WTC11 (cell line): ENCODE measurements around the gene CDK11B. TPM values are rescaled to one million over a fixed set of nuclear protein-coding genes. Genes with fewer than 3 reads are reported as not detected.

Experiments used
- ATAC-seq: fragments of 200-7000 bp; cut with Tn5 transposase; 2 replicates; pipeline ENCODE4 v1.10.0; 2021; ENCODE audit warnings: mild to moderate bottlenecking, moderate library complexity
- CTCF ChIA-PET: fragments of 300-600 bp; sonication (Branson Sonifier 250); formaldehyde crosslinking; loops from one replicate; lab custom pipeline; 2021; ENCODE audit warnings: antibody characterized with exemption; lab: Charles Lee
- POLR2A ChIA-PET: fragments of 350-600 bp; sonication (Branson Sonifier 250); formaldehyde crosslinking; loops from one replicate; lab custom pipeline; 2021; ENCODE audit warnings: antibody characterized with exemption; lab: Charles Lee
- DNase-seq: peaks from one replicate; pipeline ENCODE4 v3.0.0; 2021; ENCODE audit warnings: low spot score
- H3K27ac Mint-ChIP-seq: 2 replicates; pipeline ENCODE4 v1.8.0; 2021; ENCODE audit warnings: mixed read lengths
- H3K27me3 Mint-ChIP-seq: 2 replicates; pipeline ENCODE4 v1.8.0; 2021; ENCODE audit warnings: low read depth, mild to moderate bottlenecking, moderate library complexity, mixed read lengths
- H3K36me3 Mint-ChIP-seq: 2 replicates; pipeline ENCODE4 v1.8.0; 2021; ENCODE audit warnings: mixed read lengths
- H3K4me1 Mint-ChIP-seq: 2 replicates; pipeline ENCODE4 v1.8.0; 2022; ENCODE audit warnings: mixed read lengths
- H3K4me3 Mint-ChIP-seq: 2 replicates; pipeline ENCODE4 v1.8.0; 2021; ENCODE audit warnings: mild to moderate bottlenecking, moderate library complexity, mixed read lengths
- H3K9me3 Mint-ChIP-seq: 2 replicates; pipeline ENCODE4 v1.8.0; 2021; ENCODE audit warnings: mixed read lengths
- CBFB ChIP-seq: sonication (generic); formaldehyde crosslinking; IDR thresholded peaks from 2 replicates; pipeline ENCODE4 v1.8.1; 2022; ENCODE audit warnings: mild to moderate bottlenecking, low read depth, missing genetic modification reagents
- FOXP1 ChIP-seq: sonication (generic); formaldehyde crosslinking; IDR thresholded peaks from 2 replicates; pipeline ENCODE4 v1.8.0; 2022; ENCODE audit warnings: missing genetic modification reagents, mild to moderate bottlenecking, moderate library complexity, borderline replicate concordance
- MXD4 ChIP-seq: fragments of 250-450 bp; sonication (Bioruptor Pico); IDR thresholded peaks from 2 replicates; pipeline ENCODE4 v1.8.0; 2021; ENCODE audit warnings: mild to moderate bottlenecking, moderate library complexity, borderline replicate concordance
- NFYB ChIP-seq: sonication (generic); formaldehyde crosslinking; conservative IDR thresholded peaks from 2 replicates; pipeline ENCODE4 v1.8.0; 2022; ENCODE audit warnings: low read depth, missing genetic modification reagents
- NR1H2 ChIP-seq: sonication (generic); formaldehyde crosslinking; IDR thresholded peaks from 2 replicates; pipeline ENCODE4 v1.9.0; 2021; ENCODE audit warnings: mild to moderate bottlenecking, moderate library complexity, missing genetic modification reagents
- RELA ChIP-seq: sonication (generic); formaldehyde crosslinking; IDR thresholded peaks from 2 replicates; pipeline ENCODE4 v1.8.1; 2022; ENCODE audit warnings: missing genetic modification reagents, mild to moderate bottlenecking, borderline replicate concordance
- SP1 ChIP-seq: sonication (generic); formaldehyde crosslinking; conservative IDR thresholded peaks from 2 replicates; pipeline ENCODE4 v1.8.1; 2022; ENCODE audit warnings: missing genetic modification reagents
- TP53 ChIP-seq: sonication (generic); formaldehyde crosslinking; IDR thresholded peaks from 2 replicates; pipeline ENCODE4 v1.8.1; 2023; ENCODE audit warnings: mild to moderate bottlenecking, missing genetic modification reagents
- ZNF263 ChIP-seq: sonication (generic); formaldehyde crosslinking; IDR thresholded peaks from 2 replicates; pipeline ENCODE4 v1.8.1; 2022; ENCODE audit warnings: low read depth, mild to moderate bottlenecking, moderate library complexity, missing genetic modification reagents
- ZNF423 ChIP-seq: fragments of 250-450 bp; sonication (Bioruptor Pico); IDR thresholded peaks from 2 replicates; pipeline ENCODE4 v2.1.2; 2022; ENCODE audit warnings: mild to moderate bottlenecking, moderate library complexity
- total RNA-seq: library from RNA; stranded (reverse); gene quantifications from 3 replicates; pipeline ENCODE4 v1.2.3, GENCODE V29; 2021
- TF ChIP-seq, protein P1 (sequence below): sonication (generic); formaldehyde crosslinking; IDR thresholded peaks from 2 replicates; pipeline ENCODE4 v1.8.0; 2023; ENCODE audit warnings: missing genetic modification reagents, mild to moderate bottlenecking, borderline replicate concordance
- TF ChIP-seq, protein P2 (sequence below): sonication (generic); formaldehyde crosslinking; IDR thresholded peaks from 2 replicates; pipeline ENCODE4 v1.8.0; 2023; ENCODE audit warnings: missing genetic modification reagents
- TF ChIP-seq, protein P3 (sequence below): fragments of 250-450 bp; sonication (Bioruptor Pico); IDR thresholded peaks from 2 replicates; pipeline ENCODE4 v1.9.0; 2021; ENCODE audit warnings: moderate library complexity, mild to moderate bottlenecking, inconsistent platforms, borderline replicate concordance
- TF ChIP-seq, protein P4 (sequence below): sonication (generic); formaldehyde crosslinking; IDR thresholded peaks from 2 replicates; pipeline ENCODE4 v1.8.1; 2022; ENCODE audit warnings: low read depth, mild to moderate bottlenecking, moderate library complexity, missing genetic modification reagents, borderline replicate concordance
- TF ChIP-seq, protein P5 (sequence below): fragments of 250-450 bp; sonication (Bioruptor Pico); IDR thresholded peaks from 2 replicates; pipeline ENCODE4 v1.9.0; 2021; ENCODE audit warnings: mild to moderate bottlenecking
- TF ChIP-seq, protein P6 (sequence below): sonication (generic); formaldehyde crosslinking; IDR thresholded peaks from 2 replicates; pipeline ENCODE4 v1.8.1; 2022; ENCODE audit warnings: mild to moderate bottlenecking, missing genetic modification reagents, moderate library complexity, borderline replicate concordance
- TF ChIP-seq, protein P7 (sequence below): sonication (generic); formaldehyde crosslinking; IDR thresholded peaks from 2 replicates; pipeline ENCODE4 v1.8.1; 2023; ENCODE audit warnings: mild to moderate bottlenecking, missing genetic modification reagents, moderate library complexity

CDK11B gene
- total RNA-seq, 1 experiment from 2014 or later, result 41.2 TPM

DNA sequence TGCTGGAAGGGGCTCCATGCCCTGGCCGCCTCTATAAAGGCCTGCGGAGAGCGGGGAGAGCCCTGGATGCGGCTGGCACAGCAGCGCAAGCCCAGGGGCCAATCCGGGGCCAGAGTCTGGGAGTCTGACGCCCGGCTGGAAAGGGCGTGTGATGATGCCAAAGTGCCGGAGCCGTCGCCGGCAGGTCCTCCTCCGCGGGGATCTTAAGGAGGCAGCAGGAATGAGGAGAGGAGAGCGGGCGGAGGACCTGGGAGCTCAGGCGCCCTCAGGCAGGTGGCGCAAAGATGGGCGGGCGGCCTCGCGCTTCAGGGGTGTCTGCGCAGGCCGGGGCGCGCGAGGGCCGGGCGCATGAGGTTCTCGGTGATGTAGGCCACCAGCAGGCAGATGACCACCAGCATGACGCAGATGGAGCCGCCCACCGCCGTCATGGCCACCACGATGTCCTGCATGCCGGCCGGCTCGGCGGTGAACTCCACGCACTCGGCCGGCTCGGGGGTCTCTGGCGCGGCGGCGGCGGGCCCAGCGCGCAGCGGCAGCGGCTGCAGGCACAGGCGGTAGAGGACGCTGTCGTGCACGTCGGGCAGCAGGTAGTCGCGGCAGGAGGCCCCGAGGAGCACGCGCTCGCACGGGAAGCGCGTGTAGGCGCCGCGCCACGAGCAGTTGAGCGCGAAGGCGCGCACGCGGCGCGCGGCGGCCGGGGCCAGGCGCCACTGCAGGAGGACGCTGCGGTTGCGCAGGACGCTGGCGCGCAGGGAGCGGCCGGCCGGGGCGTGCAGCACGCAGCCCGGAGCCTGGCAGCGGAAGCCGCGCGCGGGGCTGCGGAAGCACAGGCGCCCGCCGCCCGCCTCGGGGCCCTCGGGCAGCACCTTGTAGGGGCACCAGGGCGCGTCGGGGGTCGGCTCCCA, 59.5 kb downstream of the CDK11B start (continued):
- TF ChIP-seq, protein P1, sequence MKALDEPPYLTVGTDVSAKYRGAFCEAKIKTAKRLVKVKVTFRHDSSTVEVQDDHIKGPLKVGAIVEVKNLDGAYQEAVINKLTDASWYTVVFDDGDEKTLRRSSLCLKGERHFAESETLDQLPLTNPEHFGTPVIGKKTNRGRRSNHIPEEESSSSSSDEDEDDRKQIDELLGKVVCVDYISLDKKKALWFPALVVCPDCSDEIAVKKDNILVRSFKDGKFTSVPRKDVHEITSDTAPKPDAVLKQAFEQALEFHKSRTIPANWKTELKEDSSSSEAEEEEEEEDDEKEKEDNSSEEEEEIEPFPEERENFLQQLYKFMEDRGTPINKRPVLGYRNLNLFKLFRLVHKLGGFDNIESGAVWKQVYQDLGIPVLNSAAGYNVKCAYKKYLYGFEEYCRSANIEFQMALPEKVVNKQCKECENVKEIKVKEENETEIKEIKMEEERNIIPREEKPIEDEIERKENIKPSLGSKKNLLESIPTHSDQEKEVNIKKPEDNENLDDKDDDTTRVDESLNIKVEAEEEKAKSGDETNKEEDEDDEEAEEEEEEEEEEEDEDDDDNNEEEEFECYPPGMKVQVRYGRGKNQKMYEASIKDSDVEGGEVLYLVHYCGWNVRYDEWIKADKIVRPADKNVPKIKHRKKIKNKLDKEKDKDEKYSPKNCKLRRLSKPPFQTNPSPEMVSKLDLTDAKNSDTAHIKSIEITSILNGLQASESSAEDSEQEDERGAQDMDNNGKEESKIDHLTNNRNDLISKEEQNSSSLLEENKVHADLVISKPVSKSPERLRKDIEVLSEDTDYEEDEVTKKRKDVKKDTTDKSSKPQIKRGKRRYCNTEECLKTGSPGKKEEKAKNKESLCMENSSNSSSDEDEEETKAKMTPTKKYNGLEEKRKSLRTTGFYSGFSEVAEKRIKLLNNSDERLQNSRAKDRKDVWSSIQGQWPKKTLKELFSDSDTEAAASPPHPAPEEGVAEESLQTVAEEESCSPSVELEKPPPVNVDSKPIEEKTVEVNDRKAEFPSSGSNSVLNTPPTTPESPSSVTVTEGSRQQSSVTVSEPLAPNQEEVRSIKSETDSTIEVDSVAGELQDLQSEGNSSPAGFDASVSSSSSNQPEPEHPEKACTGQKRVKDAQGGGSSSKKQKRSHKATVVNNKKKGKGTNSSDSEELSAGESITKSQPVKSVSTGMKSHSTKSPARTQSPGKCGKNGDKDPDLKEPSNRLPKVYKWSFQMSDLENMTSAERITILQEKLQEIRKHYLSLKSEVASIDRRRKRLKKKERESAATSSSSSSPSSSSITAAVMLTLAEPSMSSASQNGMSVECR, result peak; percentile 82; the same call in 1 of the 2 replicates
- no peak for TF ChIP-seq MXD4 (CRISPR knock-in tag)
- TF ChIP-seq, protein P2, sequence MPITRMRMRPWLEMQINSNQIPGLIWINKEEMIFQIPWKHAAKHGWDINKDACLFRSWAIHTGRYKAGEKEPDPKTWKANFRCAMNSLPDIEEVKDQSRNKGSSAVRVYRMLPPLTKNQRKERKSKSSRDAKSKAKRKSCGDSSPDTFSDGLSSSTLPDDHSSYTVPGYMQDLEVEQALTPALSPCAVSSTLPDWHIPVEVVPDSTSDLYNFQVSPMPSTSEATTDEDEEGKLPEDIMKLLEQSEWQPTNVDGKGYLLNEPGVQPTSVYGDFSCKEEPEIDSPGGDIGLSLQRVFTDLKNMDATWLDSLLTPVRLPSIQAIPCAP (CRISPR knock-in tag), result 0 out of 2 replicates have a peak, but pooled peaks have one; percentile 57
- 0 out of 2 replicates have a peak, but pooled peaks have one; percentile 10 for TF ChIP-seq ZNF263
- TF ChIP-seq RELA (CRISPR knock-in tag), result peak; percentile 68; the same call in 1 of the 2 replicates
- peak; percentile 33; the same call in 1 of the 2 replicates for TF ChIP-seq CBFB
- TF ChIP-seq ZNF423 (CRISPR knock-in tag), result no peak
- TF ChIP-seq TP53, result peak; percentile 93
- TF ChIP-seq, protein P3, sequence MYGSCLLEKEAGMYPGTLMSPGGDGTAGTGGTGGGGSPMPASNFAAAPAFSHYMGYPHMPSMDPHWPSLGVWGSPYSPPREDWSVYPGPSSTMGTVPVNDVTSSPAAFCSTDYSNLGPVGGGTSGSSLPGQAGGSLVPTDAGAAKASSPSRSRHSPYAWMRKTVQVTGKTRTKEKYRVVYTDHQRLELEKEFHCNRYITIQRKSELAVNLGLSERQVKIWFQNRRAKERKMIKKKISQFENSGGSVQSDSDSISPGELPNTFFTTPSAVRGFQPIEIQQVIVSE (CRISPR knock-in tag), result no peak

DNA sequence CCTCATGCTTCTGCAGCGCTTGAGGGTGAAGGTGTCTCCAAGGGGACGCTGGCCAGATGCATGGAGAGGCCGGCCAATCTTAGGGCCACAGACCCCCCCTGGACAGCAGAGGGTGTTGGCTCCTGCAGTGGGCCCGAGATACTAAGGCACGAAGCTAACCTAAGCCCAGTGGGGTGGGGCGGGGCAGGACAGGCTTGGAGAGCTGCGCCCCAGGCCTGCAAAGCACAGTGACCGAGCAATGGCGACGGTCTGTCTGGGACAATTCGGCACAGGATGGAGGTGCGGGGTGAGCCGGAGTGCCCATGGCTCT, 60.1 kb downstream of the CDK11B start:
- no peaks in the 10 kb centered on the region for H3K9me3 Mint-ChIP-seq
- H3K4me1 Mint-ChIP-seq, result peaks cover 10% of the 10 kb centered on the region; the same call in 1 of the 2 replicates
- no peaks in the 10 kb centered on the region for H3K36me3 Mint-ChIP-seq
- ChIA-PET POLR2A (interaction anchor here (0.6 kb wide), 1 partner anchor 30 kb away, joined by 5 read pairs; no protein-coding TSS in a partner anchor), CTCF (interaction anchor here (0.6 to 3.3 kb wide), 5 partner anchors 12 to 63 kb away, joined by 3 to 13 read pairs (median 4); partner anchors contain the start of gene MIB2)
- peak overlapping the region; percentile 72 for H3K4me3 Mint-ChIP-seq
- H3K27me3 Mint-ChIP-seq, result peaks cover 25% of the 10 kb centered on the region
- ATAC-seq (no peak), DNase-seq (no peak)
- H3K27ac Mint-ChIP-seq, result no peak overlapping the region
- TF ChIP-seq NFYB (CRISPR knock-in tag) (no peak), FOXP1 (CRISPR knock-in tag) (no peak), ZNF423 (CRISPR knock-in tag) (no peak), NR1H2 (CRISPR knock-in tag) (no peak), SP1 (CRISPR knock-in tag) (no peak), ZNF263 (no peak)
- TF ChIP-seq, protein P4, sequence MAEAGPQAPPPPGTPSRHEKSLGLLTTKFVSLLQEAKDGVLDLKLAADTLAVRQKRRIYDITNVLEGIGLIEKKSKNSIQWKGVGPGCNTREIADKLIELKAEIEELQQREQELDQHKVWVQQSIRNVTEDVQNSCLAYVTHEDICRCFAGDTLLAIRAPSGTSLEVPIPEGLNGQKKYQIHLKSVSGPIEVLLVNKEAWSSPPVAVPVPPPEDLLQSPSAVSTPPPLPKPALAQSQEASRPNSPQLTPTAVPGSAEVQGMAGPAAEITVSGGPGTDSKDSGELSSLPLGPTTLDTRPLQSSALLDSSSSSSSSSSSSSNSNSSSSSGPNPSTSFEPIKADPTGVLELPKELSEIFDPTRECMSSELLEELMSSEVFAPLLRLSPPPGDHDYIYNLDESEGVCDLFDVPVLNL (CRISPR knock-in tag), result no peak
- TF ChIP-seq, protein P1, result no peak
- TF ChIP-seq, protein P5, sequence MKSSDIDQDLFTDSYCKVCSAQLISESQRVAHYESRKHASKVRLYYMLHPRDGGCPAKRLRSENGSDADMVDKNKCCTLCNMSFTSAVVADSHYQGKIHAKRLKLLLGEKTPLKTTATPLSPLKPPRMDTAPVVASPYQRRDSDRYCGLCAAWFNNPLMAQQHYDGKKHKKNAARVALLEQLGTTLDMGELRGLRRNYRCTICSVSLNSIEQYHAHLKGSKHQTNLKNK, result no peak
- TF ChIP-seq, protein P6, sequence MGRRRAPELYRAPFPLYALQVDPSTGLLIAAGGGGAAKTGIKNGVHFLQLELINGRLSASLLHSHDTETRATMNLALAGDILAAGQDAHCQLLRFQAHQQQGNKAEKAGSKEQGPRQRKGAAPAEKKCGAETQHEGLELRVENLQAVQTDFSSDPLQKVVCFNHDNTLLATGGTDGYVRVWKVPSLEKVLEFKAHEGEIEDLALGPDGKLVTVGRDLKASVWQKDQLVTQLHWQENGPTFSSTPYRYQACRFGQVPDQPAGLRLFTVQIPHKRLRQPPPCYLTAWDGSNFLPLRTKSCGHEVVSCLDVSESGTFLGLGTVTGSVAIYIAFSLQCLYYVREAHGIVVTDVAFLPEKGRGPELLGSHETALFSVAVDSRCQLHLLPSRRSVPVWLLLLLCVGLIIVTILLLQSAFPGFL (CRISPR knock-in tag), result no peak
- TF ChIP-seq, protein P3 (CRISPR knock-in tag), result no peak
- TF ChIP-seq, protein P7, sequence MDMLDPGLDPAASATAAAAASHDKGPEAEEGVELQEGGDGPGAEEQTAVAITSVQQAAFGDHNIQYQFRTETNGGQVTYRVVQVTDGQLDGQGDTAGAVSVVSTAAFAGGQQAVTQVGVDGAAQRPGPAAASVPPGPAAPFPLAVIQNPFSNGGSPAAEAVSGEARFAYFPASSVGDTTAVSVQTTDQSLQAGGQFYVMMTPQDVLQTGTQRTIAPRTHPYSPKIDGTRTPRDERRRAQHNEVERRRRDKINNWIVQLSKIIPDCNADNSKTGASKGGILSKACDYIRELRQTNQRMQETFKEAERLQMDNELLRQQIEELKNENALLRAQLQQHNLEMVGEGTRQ, result no peak
